ENCODE results near the gene ZRSR2. TPM values are rescaled to one million over a fixed set of nuclear protein-coding genes. Genes with fewer than 3 reads are reported as not detected.
A peak's percentile ranks its signal among the peaks of the same experiment; 100 is the strongest.
"Not testable (repeated sequence)": the region's sequence is repeated elsewhere in the genome, so short reads cannot be mapped to it uniquely, and the experiment has no call there.

The ZRSR2 gene
- 14.6 and 14.9 TPM in 2 replicates for total RNA-seq
- long read RNA-seq, partial matches to known transcripts: 4 of 6 reads
- long read RNA-seq, other reads (novel, unspliced or antisense): 2 of 6 reads

- H3K27me3 Mint-ChIP-seq (ENCODE audit: low read depth): no peaks in the 10 kb centered on the region
- H3K27ac Mint-ChIP-seq (ENCODE audit: unreplicated experiment): no peak within 1 kb of the TSS
- peak; percentile 81 for DNase-seq (ENCODE audit: low read depth, low spot score)
- no peaks in the 10 kb centered on the region for H3K9me3 Mint-ChIP-seq
- peaks cover 3% of the 10 kb centered on the region for H3K36me3 Mint-ChIP-seq (ENCODE audit: low read depth)
- TF ChIP-seq, protein P1, sequence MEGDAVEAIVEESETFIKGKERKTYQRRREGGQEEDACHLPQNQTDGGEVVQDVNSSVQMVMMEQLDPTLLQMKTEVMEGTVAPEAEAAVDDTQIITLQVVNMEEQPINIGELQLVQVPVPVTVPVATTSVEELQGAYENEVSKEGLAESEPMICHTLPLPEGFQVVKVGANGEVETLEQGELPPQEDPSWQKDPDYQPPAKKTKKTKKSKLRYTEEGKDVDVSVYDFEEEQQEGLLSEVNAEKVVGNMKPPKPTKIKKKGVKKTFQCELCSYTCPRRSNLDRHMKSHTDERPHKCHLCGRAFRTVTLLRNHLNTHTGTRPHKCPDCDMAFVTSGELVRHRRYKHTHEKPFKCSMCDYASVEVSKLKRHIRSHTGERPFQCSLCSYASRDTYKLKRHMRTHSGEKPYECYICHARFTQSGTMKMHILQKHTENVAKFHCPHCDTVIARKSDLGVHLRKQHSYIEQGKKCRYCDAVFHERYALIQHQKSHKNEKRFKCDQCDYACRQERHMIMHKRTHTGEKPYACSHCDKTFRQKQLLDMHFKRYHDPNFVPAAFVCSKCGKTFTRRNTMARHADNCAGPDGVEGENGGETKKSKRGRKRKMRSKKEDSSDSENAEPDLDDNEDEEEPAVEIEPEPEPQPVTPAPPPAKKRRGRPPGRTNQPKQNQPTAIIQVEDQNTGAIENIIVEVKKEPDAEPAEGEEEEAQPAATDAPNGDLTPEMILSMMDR (conservative IDR thresholded peaks at IDR 0.05): no peak
- H3K4me3 Mint-ChIP-seq: no peak within 1 kb of the TSS
- peaks cover 8% of the 10 kb centered on the region for H3K4me1 Mint-ChIP-seq
These were observed at the start of gene ZRSR2 for GRCh38 chrX:15789979-15790768. Gene ZRSR2 (plus strand): TSS chrX:15790484. CDS start chrX:15790496, 12 bp downstream.

DNA sequence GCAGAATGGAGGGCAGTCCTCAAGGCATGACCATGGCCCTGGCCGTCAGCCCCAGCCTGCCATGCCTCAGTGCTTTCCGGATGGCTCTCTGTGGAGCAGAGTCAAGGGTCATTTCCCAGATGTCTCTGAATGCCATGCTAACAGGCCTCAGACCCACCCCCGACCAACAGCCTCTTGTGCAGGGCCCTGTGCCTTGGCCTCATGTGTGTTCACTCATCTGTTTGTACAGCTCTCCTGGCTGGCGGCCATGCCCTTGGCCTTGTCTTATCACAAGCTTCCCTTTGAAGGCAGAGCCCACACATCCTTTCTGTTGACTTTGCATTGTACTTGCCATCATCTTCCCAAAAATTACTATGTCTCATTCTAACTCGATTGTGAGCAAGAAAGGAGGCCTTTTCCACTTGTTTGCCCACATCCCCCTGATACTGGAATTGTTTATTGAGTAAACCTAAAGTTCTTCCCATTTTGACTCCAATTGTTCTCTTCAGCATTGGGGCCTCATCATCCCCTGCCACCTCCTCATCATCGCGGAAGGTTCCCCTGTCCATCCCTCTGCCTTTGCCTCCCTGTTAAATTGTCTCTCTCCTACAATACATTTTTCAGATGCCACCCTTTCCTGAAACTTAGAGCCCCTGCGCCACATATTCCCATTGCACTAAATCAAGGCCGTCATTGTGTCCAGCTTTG, 46.0 kb upstream of the ZRSR2 start:
- no peak overlapping the region for H3K27ac Mint-ChIP-seq (ENCODE audit: unreplicated experiment)
- TF ChIP-seq, protein P1 (conservative IDR thresholded peaks at IDR 0.05): no peak
- H3K4me3 Mint-ChIP-seq: no peak overlapping the region
- no peaks in the 10 kb centered on the region for H3K9me3 Mint-ChIP-seq
- H3K36me3 Mint-ChIP-seq (ENCODE audit: low read depth): no peaks in the 10 kb centered on the region
- peaks cover 23% of the 10 kb centered on the region for H3K4me1 Mint-ChIP-seq
- no peak for DNase-seq (ENCODE audit: low read depth, low spot score)
- H3K27me3 Mint-ChIP-seq (ENCODE audit: low read depth): peaks cover 17% of the 10 kb centered on the region

DNA sequence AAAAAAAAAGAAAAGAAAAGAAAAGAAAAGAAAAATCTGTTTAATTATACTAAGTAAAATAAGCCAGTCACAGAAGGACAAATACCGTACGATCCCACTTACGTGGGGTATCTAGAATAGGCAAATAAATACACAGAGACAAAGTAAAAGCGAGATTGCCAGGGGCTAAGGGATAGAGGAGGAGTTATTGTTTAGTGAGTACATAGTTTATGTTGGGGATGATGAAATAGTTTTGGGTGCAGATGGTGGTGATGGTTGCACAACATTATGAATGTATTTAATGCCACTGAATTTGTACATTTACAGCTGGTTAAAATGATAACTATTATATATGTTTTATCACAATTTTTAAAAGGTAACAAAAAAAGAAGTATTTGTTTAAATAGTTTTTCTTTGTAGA, 45.1 kb upstream of the ZRSR2 start:
- Mint-ChIP-seq H3K27me3 (ENCODE audit: low read depth) (peaks cover 9% of the 10 kb centered on the region), H3K4me3 (no peak overlapping the region), H3K9me3 (no peaks in the 10 kb centered on the region), H3K27ac (ENCODE audit: unreplicated experiment) (no peak overlapping the region), H3K36me3 (ENCODE audit: low read depth) (no peaks in the 10 kb centered on the region), H3K4me1 (peaks cover 23% of the 10 kb centered on the region)
- no peak for DNase-seq (ENCODE audit: low read depth, low spot score)
- TF ChIP-seq, protein P1 (conservative IDR thresholded peaks at IDR 0.05): no peak

DNA sequence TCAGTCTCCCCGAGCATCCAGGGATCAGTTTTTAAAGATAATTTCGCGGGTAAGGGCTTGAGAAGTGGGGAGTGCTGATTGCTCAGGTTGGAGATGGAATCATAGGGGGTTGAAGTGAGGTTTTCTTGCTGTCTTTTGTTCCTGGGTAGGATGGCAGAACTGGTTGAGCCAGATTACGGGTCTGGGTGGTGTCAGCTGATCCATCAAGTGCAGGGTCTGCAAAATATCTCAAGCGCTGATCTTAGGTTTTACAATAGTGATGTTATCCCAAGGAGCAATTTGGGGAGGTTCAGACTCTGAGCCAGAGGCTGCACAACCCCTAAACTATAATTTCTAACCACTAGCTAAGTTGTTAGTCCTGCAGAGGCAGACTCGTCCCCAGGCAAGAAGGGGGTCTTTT, 43.6 kb upstream of the ZRSR2 start:
- not testable (repeated sequence) for H3K27me3 Mint-ChIP-seq (ENCODE audit: low read depth); DNase-seq (ENCODE audit: low read depth, low spot score); H3K9me3 Mint-ChIP-seq; H3K4me3 Mint-ChIP-seq; H3K36me3 Mint-ChIP-seq (ENCODE audit: low read depth); H3K27ac Mint-ChIP-seq (ENCODE audit: unreplicated experiment)
- peaks cover 30% of the 10 kb centered on the region for H3K4me1 Mint-ChIP-seq

DNA sequence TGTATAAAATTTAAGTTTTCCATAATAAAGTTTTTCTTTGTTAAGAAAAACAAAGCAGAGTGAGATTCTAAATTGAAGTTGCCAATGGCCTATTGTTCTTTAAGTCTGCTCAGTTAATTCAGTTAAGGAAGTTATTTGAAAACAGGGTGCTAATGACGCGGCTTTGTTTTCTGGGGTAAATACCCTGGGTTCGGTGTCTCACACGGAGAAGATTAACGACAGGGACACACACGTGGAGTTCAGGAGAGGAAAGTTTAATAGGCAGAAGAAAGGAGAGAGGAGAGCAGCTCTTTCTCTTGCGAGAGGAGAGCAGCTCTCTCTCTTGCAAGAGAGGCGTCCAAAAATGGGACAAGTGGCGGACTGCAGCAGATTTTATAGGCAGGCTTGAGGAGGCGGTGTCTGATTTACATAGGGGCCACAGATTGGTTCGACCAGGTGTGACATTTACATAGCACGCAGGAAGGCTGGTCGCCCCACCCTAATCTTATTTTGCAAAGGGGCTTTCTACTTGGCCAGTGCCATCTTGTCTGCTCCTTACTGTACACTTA, 42.6 kb upstream of the ZRSR2 start:
- TF ChIP-seq, protein P1 (conservative IDR thresholded peaks at IDR 0.05): no peak
- Mint-ChIP-seq H3K4me3 (no peak overlapping the region), H3K27ac (ENCODE audit: unreplicated experiment) (no peak overlapping the region), H3K9me3 (no peaks in the 10 kb centered on the region), H3K36me3 (ENCODE audit: low read depth) (no peaks in the 10 kb centered on the region), H3K27me3 (ENCODE audit: low read depth) (no peaks in the 10 kb centered on the region), H3K4me1 (peaks cover 30% of the 10 kb centered on the region)
- no peak for DNase-seq (ENCODE audit: low read depth, low spot score)

Measured in neural crest cell (in vitro differentiated cells).